ENCODE measurements around the gene TMEM129. TPM values are rescaled to one million over a fixed set of nuclear protein-coding genes. Genes with fewer than 3 reads are reported as not detected.
"Not testable (repeated sequence)": the region's sequence is repeated elsewhere in the genome, so short reads cannot be mapped to it uniquely, and the experiment has no call there.

The TMEM129 gene
- polyA plus RNA-seq, 1 experiment, result 33.8 TPM

DNA sequence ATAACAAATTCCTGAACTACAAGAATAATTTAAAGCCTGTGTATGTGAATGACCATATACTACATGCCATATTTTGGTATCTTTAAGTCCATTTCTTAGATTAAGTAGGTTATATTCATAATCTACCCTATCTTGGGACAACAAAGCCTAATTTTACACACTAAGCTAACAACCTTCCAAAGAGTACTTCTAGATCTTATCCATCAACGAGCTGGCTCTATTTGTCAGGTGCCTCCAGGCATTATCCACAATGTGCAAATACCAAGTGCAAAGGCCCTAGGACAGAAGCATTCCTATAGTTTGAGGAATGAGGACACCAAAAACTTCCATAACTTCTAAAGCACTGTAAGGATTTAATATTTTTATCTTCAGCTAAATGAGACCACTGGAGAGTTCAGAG is 12.5 kb downstream of the TMEM129 start:
- Histone ChIP-seq H3K27me3 (ENCODE audit: control insufficient read depth, insufficient read depth, low read length) (no peaks in the 10 kb centered on the region), H3K36me3 (ENCODE audit: control insufficient read depth, insufficient read depth, low read length) (peaks cover 3% of the 10 kb centered on the region), H3K4me3 (ENCODE audit: low read depth, low read length) (no peak overlapping the region)
- ChIA-PET CTCF (interaction anchor here (0.6 to 13.6 kb wide), 4 partner anchors 10 to 34 kb away, joined by 3 to 152 read pairs (median 4); no protein-coding TSS in a partner anchor), POLR2A (no interaction called here)
- DNase-seq (ENCODE audit: low read depth), result no peak
- no peak for TF ChIP-seq CTCF (IDR thresholded peaks at IDR 0.05; ENCODE audit: insufficient read depth, low read depth, low read length)

GRCh38 chr4:1706358-1706757 is 14.8 kb downstream of the TMEM129 start:
- H3K27me3 ChIP-seq (ENCODE audit: control insufficient read depth, insufficient read depth, low read length), result no peaks in the 10 kb centered on the region
- no peak overlapping the region for H3K4me3 ChIP-seq (ENCODE audit: low read depth, low read length)
- TF ChIP-seq CTCF (IDR thresholded peaks at IDR 0.05; ENCODE audit: insufficient read depth, low read depth, low read length), result no peak
- DNase-seq (ENCODE audit: low read depth), result no peak
- H3K36me3 ChIP-seq (ENCODE audit: control insufficient read depth, insufficient read depth, low read length), result peaks cover 7% of the 10 kb centered on the region
- POLR2A ChIA-PET, result no interaction called here
- CTCF ChIA-PET, result interaction anchor here (1.1 to 13.6 kb wide), 3 partner anchors 14 to 29 kb away, joined by 3 to 152 read pairs (median 3); no protein-coding TSS in a partner anchor

GRCh38 chr4:1705732-1706131 is 15.4 kb downstream of the TMEM129 start:
- peaks cover 7% of the 10 kb centered on the region for H3K36me3 ChIP-seq (ENCODE audit: control insufficient read depth, insufficient read depth, low read length)
- H3K4me3 ChIP-seq (ENCODE audit: low read depth, low read length), result no peak overlapping the region
- CTCF ChIA-PET, result interaction anchor here (0.6 to 13.6 kb wide), 5 partner anchors 13 to 355 kb away, joined by 3 to 152 read pairs (median 3); no protein-coding TSS in a partner anchor
- H3K27me3 ChIP-seq (ENCODE audit: control insufficient read depth, insufficient read depth, low read length), result no peaks in the 10 kb centered on the region
- DNase-seq (ENCODE audit: low read depth), result no peak
- POLR2A ChIA-PET, result no interaction called here
- TF ChIP-seq CTCF (IDR thresholded peaks at IDR 0.05; ENCODE audit: insufficient read depth, low read depth, low read length), result no peak

- POLR2A ChIA-PET, result no interaction called here
- no peak for DNase-seq (ENCODE audit: low read depth)
- TF ChIP-seq CTCF (IDR thresholded peaks at IDR 0.05; ENCODE audit: insufficient read depth, low read depth, low read length), result no peak
- CTCF ChIA-PET, result interaction anchor here (1.2 to 13.6 kb wide), 3 partner anchors 9 to 22 kb away, joined by 3 to 152 read pairs (median 5); partner anchors contain the start of gene SLBP
- Histone ChIP-seq H3K36me3 (ENCODE audit: control insufficient read depth, insufficient read depth, low read length) (peaks cover 4% of the 10 kb centered on the region), H3K4me3 (ENCODE audit: low read depth, low read length) (no peak overlapping the region), H3K27me3 (ENCODE audit: control insufficient read depth, insufficient read depth, low read length) (no peaks in the 10 kb centered on the region)
Measured at GRCh38 chr4:1703867-1704266, 17.3 kb downstream of the TMEM129 start.

- H3K4me3 ChIP-seq (ENCODE audit: low read depth, low read length); H3K27me3 ChIP-seq (ENCODE audit: control insufficient read depth, insufficient read depth, low read length); POLR2A ChIA-PET; H3K36me3 ChIP-seq (ENCODE audit: control insufficient read depth, insufficient read depth, low read length); DNase-seq (ENCODE audit: low read depth): not testable (repeated sequence)
- CTCF ChIA-PET, result interaction anchor here (2.3 to 13.6 kb wide), 2 partner anchors 9 to 25 kb away, joined by 6 to 152 read pairs; no protein-coding TSS in a partner anchor
Measured at GRCh38 chr4:1701671-1702070, 19.5 kb downstream of the TMEM129 start.

GRCh38 chr4:1695913-1696312 is 25.2 kb downstream of the TMEM129 start:
- POLR2A ChIA-PET, result no interaction called here
- CTCF ChIA-PET, result interaction anchor here (2.1 to 10.9 kb wide), 3 partner anchors 11 to 34 kb away, joined by 10 to 167 read pairs (median 152); partner anchors contain the start of genes SLBP, TACC3 and TMEM129
- H3K36me3 ChIP-seq (ENCODE audit: control insufficient read depth, insufficient read depth, low read length), result peaks cover 18% of the 10 kb centered on the region
- no peak for DNase-seq (ENCODE audit: low read depth)
- H3K4me3 ChIP-seq (ENCODE audit: low read depth, low read length), result no peak overlapping the region
- no peaks in the 10 kb centered on the region for H3K27me3 ChIP-seq (ENCODE audit: control insufficient read depth, insufficient read depth, low read length)
- no peak for TF ChIP-seq CTCF (IDR thresholded peaks at IDR 0.05; ENCODE audit: insufficient read depth, low read depth, low read length)
